ENCODE measurements around the gene GFRA1. TPM values are rescaled to one million over a fixed set of nuclear protein-coding genes. Genes with fewer than 3 reads are reported as not detected.

GFRA1 gene
- total RNA-seq, 2 donors from 2014 or later: 1.6 to 3.1 TPM

GRCh38 chr10:116104210-116104932 is 168.6 kb downstream of the GFRA1 start:
- H3K4me3 Mint-ChIP-seq: no peak overlapping the region
- H3K36me3 Mint-ChIP-seq (ENCODE audit: low read depth): no peaks in the 10 kb centered on the region
- Histone ChIP-seq H3K4me1 (ENCODE audit: control insufficient read depth, insufficient read depth, low read length) (no peaks in the 10 kb centered on the region), H3K4me3 (ENCODE audit: low read length) (no peak overlapping the region), H3K36me3 (ENCODE audit: control insufficient read depth, insufficient read depth, low read length) (no peaks in the 10 kb centered on the region), H3K27me3 (ENCODE audit: control insufficient read depth, insufficient read depth, low read length, poor library complexity, severe bottlenecking) (no peaks in the 10 kb centered on the region), H3K9ac (ENCODE audit: extremely low read depth, low read length, poor library complexity, severe bottlenecking) (no peak overlapping the region), H3K9me3 (ENCODE audit: control insufficient read depth, low read length) (no peaks in the 10 kb centered on the region), H3K27ac (ENCODE audit: low read depth, low read length) (no peak overlapping the region)
- H3K9me3 Mint-ChIP-seq: peaks cover 2% of the 10 kb centered on the region
- peak overlapping the region; percentile 45 for H3K27ac Mint-ChIP-seq
- peaks cover 45% of the 10 kb centered on the region for H3K27me3 Mint-ChIP-seq (ENCODE audit: insufficient read depth)
- TF ChIP-seq CTCF (conservative IDR thresholded peaks at IDR 0.05): no peak
- DNase-seq: no peak
- 94 to 95% methylated on average over 7 of the region's 7 CpGs for WGBS, 2 experiments (ENCODE audit: insufficient coverage in 1 of 2, insufficient read length in 1 of 2)
- H3K4me1 Mint-ChIP-seq: no peaks in the 10 kb centered on the region

GRCh38 chr10:116103668-116104067 is 169.3 kb downstream of the GFRA1 start:
- Histone ChIP-seq H3K27me3 (ENCODE audit: control insufficient read depth, insufficient read depth, low read length, poor library complexity, severe bottlenecking) (no peaks in the 10 kb centered on the region), H3K4me1 (ENCODE audit: control insufficient read depth, insufficient read depth, low read length) (peaks cover 4% of the 10 kb centered on the region), H3K9me3 (ENCODE audit: control insufficient read depth, low read length) (no peaks in the 10 kb centered on the region), H3K36me3 (ENCODE audit: control insufficient read depth, insufficient read depth, low read length) (no peaks in the 10 kb centered on the region), H3K27ac (ENCODE audit: low read depth, low read length) (no peak overlapping the region), H3K9ac (ENCODE audit: extremely low read depth, low read length, poor library complexity, severe bottlenecking) (no peak overlapping the region), H3K4me3 (ENCODE audit: low read length) (no peak overlapping the region)
- Mint-ChIP-seq H3K27me3 (ENCODE audit: insufficient read depth) (peaks cover 38% of the 10 kb centered on the region), H3K36me3 (ENCODE audit: low read depth) (no peaks in the 10 kb centered on the region), H3K27ac (no peak overlapping the region), H3K4me3 (no peak overlapping the region), H3K4me1 (peaks cover 4% of the 10 kb centered on the region), H3K9me3 (peaks cover 2% of the 10 kb centered on the region)
- 80 to 97% methylated on average over 1 to 4 of the region's 4 CpGs for WGBS, 2 experiments (ENCODE audit: insufficient coverage in 1 of 2, insufficient read length in 1 of 2)
- no peak for TF ChIP-seq CTCF (conservative IDR thresholded peaks at IDR 0.05)
- DNase-seq: no peak

GRCh38 chr10:116101616-116102315 is 171.2 kb downstream of the GFRA1 start:
- H3K27me3 Mint-ChIP-seq (ENCODE audit: insufficient read depth): peaks cover 32% of the 10 kb centered on the region
- no peak overlapping the region for H3K27ac Mint-ChIP-seq
- no peak for DNase-seq
- H3K27me3 ChIP-seq (ENCODE audit: control insufficient read depth, insufficient read depth, low read length, poor library complexity, severe bottlenecking): no peaks in the 10 kb centered on the region
- H3K36me3 ChIP-seq (ENCODE audit: control insufficient read depth, insufficient read depth, low read length): no peaks in the 10 kb centered on the region
- H3K27ac ChIP-seq (ENCODE audit: low read depth, low read length): no peak overlapping the region
- 86 to 87% methylated on average over 3 to 5 of the region's 5 CpGs for whole genome bisulfite sequencing, 2 experiments (ENCODE audit: insufficient coverage in 1 of 2, insufficient read length in 1 of 2)
- H3K4me3 Mint-ChIP-seq: no peak overlapping the region
- H3K4me1 Mint-ChIP-seq: peaks cover 21% of the 10 kb centered on the region
- no peak overlapping the region for H3K4me3 ChIP-seq (ENCODE audit: low read length)
- peaks cover 2% of the 10 kb centered on the region for H3K9me3 Mint-ChIP-seq
- H3K9ac ChIP-seq (ENCODE audit: extremely low read depth, low read length, poor library complexity, severe bottlenecking): no peak overlapping the region
- no peaks in the 10 kb centered on the region for H3K36me3 Mint-ChIP-seq (ENCODE audit: low read depth)
- H3K4me1 ChIP-seq (ENCODE audit: control insufficient read depth, insufficient read depth, low read length): peaks cover 7% of the 10 kb centered on the region
- no peak for TF ChIP-seq CTCF (conservative IDR thresholded peaks at IDR 0.05)
- H3K9me3 ChIP-seq (ENCODE audit: control insufficient read depth, low read length): no peaks in the 10 kb centered on the region
